GM20000 (cell line): ENCODE measurements around the gene DGKA.
"Not testable (repeated sequence)": the region's sequence is repeated elsewhere in the genome, so short reads cannot be mapped to it uniquely, and the experiment has no call there.

ENCODE experiments used
- DNase-seq: peaks from one replicate; pipeline ENCODE4 v3.0.0; 2012; ENCODE audit warnings: low spot score
- TF ChIP-seq, protein P1 (sequence below): IDR thresholded peaks from 2 replicates; pipeline ENCODE4 v1.5.1; 2012; ENCODE audit warnings: mild to moderate bottlenecking, control low read depth; ENCODE audit errors: extremely low read depth, missing control alignments

DGKA gene

DNA sequence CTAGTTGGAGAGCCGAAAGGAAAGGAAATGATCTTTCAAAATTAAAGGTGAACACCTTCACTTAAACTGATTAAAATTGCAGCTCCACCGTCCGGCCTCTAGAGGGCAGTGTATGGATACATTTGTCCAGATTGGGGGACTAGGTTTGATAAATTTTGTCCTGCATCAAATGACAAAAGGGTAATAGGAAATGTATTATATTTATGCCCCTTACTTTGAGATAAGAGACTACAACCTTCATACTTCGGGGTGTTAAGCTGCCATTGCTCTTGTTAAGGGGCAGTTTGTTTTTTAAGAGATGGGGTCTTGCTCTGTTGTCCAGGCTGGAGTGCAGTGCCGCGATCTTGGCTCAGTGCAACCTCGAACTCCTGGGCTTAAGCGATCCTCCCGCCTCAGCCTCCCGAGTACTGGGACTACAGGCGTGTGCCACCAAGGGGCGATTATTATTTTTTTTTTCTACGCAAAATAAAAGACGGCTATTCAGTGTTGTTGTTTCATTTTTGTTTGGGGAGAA lies 65.3 kb downstream of the DGKA start:
- TF ChIP-seq, protein P1, sequence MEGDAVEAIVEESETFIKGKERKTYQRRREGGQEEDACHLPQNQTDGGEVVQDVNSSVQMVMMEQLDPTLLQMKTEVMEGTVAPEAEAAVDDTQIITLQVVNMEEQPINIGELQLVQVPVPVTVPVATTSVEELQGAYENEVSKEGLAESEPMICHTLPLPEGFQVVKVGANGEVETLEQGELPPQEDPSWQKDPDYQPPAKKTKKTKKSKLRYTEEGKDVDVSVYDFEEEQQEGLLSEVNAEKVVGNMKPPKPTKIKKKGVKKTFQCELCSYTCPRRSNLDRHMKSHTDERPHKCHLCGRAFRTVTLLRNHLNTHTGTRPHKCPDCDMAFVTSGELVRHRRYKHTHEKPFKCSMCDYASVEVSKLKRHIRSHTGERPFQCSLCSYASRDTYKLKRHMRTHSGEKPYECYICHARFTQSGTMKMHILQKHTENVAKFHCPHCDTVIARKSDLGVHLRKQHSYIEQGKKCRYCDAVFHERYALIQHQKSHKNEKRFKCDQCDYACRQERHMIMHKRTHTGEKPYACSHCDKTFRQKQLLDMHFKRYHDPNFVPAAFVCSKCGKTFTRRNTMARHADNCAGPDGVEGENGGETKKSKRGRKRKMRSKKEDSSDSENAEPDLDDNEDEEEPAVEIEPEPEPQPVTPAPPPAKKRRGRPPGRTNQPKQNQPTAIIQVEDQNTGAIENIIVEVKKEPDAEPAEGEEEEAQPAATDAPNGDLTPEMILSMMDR = peak; percentile 70
- peak; percentile 69 for DNase-seq

DNA sequence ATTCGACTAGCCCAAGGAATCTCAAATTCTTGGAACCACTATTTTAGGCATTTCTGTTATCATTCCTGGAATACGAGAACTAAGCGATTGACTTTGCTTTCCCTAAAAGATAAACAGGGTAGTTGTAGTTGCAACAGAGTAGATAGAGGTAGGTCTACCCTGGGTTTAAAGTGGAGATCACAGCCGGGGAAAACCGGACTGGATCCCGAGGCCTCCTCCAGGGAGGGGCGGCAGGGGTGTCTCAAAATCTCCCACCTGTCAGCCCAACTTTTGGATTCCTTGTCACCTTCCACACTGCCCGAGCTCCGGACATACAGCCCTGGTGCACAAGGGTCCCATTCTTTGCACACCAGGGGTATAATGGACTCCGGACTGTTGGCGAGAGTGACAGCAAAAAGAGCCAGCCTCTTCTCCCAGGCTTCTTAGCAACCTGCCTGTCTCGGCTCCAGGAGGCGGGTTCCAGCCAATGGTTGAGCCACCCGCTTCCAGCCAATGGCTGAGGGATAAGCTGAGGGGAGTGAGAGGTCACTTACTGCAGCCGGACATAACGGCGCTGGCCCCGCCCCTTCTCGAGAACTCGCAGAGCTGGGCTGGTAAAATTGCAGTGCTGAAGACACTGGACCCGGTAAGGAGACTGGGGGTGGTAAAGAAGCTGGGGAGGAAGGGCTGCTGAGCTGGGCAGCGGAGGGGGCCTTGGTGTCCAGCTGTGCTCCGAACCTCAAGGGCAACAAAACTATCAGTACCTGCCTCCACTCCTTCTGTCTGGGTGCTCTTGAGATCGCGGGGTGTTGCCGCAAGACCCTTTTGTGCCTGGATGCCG lies 66.0 kb downstream of the DGKA start, which contains the start of gene SUOX:
TSS of gene SUOX (plus strand) at position 562 of the 820 bp plus-strand sequence. CDS start 4,946 bp downstream, outside the sequence.
- peak; percentile 98 for DNase-seq

DNA sequence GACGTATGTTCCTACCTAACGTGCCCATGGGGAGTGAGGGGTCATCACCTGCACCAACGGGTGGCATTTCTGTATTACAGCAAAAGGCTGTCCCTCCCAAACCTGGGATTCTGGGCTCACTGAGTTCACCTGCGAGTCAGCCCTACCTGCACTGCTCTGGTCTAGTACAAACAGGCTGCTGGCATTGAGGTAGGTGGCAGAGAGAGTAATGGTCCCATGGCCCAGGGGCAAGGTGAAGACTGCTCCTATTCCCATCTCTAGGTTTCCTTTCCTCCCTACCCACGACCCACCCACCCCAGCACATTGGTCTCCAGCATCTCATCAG lies 66.5 kb downstream of the DGKA start:
- TF ChIP-seq, protein P1 = no peak
- no peak for DNase-seq

More for the DNA sequence above, 66.0 kb downstream of the DGKA start, which contains the start of gene SUOX:
- TF ChIP-seq, protein P1 = no peak

DNA sequence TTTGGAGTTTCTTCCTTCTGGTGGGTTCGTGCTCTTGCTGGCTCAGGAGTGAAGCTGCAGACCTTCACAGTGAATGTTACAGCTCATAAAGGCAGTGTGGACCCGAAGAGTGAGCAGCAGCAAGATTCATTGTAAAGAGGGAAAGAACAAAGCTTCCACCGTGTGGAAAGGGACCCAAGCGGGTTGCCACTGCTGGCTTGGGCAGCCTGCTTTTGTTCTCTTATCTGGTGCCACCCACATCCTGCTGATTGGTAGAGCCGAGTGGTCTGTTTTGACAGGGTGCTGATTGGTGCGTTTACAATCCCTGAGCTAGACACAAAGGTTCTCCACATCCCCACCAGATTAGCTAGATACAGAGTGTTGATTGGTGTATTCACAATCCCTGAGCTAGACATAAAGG lies 68.6 kb downstream of the DGKA start:
- not testable (repeated sequence) for DNase-seq

DNA sequence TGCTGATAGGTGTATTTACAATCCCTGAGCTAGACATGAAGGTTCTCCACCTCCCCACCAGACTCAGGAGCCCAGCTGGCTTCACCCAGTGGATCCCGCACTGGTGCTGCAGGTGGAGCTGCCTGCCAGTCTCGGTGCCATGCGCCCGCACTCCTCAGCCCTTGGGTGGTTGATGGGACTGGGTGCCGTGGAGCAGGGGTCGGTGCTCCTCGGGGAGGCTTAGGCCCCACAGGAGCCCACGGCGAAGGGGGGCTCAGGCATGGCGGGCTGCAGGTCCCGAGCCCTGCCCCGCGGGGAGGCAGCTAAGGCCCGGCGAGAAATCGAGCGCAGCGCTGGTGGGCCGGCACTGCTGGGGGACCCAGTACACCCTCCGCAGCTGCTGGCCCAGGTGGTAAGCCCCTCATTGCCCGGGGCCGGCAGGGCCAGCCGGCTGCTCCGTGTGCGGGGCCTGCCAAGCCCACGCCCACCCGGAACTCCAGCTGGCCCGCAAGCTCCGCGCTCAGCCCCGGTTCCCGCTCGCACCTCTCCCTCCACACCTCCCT lies 69.1 kb downstream of the DGKA start:
- not testable (repeated sequence) for DNase-seq

DNA sequence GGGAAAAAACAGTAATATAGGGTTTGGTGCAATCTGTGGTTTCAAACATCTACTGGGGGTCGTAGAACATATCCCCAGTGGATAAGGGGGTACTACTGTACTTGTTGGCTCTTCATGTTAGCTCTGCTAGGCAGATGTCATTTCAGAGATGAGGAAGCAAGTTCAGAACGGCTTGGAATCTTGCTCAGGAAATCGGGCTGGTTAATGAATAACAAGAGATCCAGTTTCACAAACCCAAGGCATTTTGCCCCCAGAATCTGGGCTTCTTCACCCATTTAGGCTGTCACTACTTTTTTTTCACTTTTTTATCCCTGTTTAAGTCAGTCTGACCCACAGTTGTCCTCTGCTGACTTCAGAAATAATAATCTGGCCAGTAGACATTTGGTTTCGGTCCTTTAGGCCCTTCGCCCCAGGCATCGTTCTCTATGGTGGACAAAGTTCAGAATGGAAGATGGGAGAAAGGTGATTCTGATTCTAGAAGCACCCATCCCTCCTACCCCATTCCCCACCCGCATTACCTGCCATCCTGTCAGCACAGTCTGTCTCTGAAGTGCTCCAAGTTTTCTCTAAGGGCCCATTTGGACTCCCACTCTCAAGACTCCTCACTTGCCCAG lies 70.6 kb downstream of the DGKA start:
- no peak for DNase-seq
- TF ChIP-seq, protein P1 = no peak

DNA sequence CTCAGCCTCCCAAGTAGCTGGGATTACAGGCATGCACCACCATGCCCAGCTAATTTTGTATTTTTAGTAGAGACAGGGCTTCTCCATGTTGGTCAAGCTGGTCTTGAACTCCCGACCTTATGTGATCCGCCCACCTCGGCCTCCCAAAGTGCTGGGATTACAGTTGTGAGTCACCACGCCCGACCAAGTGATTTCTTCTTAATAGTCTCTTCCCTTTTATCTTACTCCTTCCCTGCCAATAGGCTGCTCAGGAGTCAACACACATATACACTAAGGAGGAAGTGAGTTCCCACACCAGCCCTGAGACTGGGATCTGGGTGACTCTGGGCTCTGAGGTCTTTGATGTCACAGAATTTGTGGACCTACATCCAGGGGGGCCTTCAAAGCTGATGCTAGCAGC lies 72.4 kb downstream of the DGKA start:
- DNase-seq = not testable (repeated sequence)
